Activated CD4-positive, alpha-beta T cell treated with anti-CD3 and anti-CD28 coated beads for 48 hours (primary cell): ENCODE results near the gene TPCN2.

ENCODE experiments used
- DNase-seq: peaks from one replicate; pipeline ENCODE4 v3.0.0-alpha.2; 2020

TPCN2 gene

GRCh38 chr11:69100454-69101114 lies 51.9 kb downstream of the TPCN2 start:
- DNase-seq: no peak

GRCh38 chr11:69101115-69101791 lies 52.5 kb downstream of the TPCN2 start:
- peak; percentile 84 for DNase-seq

GRCh38 chr11:69101792-69102695 lies 53.3 kb downstream of the TPCN2 start:
- DNase-seq: no peak

- DNase-seq: no peak
Measured at GRCh38 chr11:69102732-69103615, 54.2 kb downstream of the TPCN2 start.

GRCh38 chr11:69104212-69104855 lies 55.6 kb downstream of the TPCN2 start:
- DNase-seq: no peak

- DNase-seq: no peak
Measured at GRCh38 chr11:69104856-69105395, 56.2 kb downstream of the TPCN2 start.

- no peak for DNase-seq
Measured at GRCh38 chr11:69105461-69106030, 56.8 kb downstream of the TPCN2 start.

GRCh38 chr11:69106031-69106811 lies 57.5 kb downstream of the TPCN2 start:
- DNase-seq: no peak

- no peak for DNase-seq
Measured at GRCh38 chr11:69107413-69107812, 58.7 kb downstream of the TPCN2 start.

- no peak for DNase-seq
Measured at GRCh38 chr11:69108030-69108429, 59.3 kb downstream of the TPCN2 start.

- DNase-seq: no peak
Measured at GRCh38 chr11:69108559-69108958, 59.8 kb downstream of the TPCN2 start.

- DNase-seq: no peak
Measured at GRCh38 chr11:69109101-69109500, 60.4 kb downstream of the TPCN2 start.

- no peak for DNase-seq
Measured at GRCh38 chr11:69110451-69110850, 61.7 kb downstream of the TPCN2 start.

GRCh38 chr11:69111624-69112542 lies 63.2 kb downstream of the TPCN2 start:
- DNase-seq: no peak

GRCh38 chr11:69113226-69113625 lies 64.5 kb downstream of the TPCN2 start:
- no peak for DNase-seq

GRCh38 chr11:69113646-69114340 lies 65.1 kb downstream of the TPCN2 start:
- DNase-seq: no peak

GRCh38 chr11:69114362-69114761 lies 65.6 kb downstream of the TPCN2 start:
- no peak for DNase-seq

GRCh38 chr11:69114811-69115523 lies 66.2 kb downstream of the TPCN2 start:
- DNase-seq: no peak
